Endometrium (tissue), 2 donors: Measurements from ENCODE around the gene WASHC4.
"Not testable (repeated sequence)": the region's sequence is repeated elsewhere in the genome, so short reads cannot be mapped to it uniquely, and the experiment has no call there.

Source experiments
- FAIRE-seq: peaks from 2 replicates; lab custom pipeline; 2012; peaks lifted over from hg19 to GRCh38; lab: Jason Lieb, UNC
- donor health status: control.
- donor health status: control.

The WASHC4 gene

DNA sequence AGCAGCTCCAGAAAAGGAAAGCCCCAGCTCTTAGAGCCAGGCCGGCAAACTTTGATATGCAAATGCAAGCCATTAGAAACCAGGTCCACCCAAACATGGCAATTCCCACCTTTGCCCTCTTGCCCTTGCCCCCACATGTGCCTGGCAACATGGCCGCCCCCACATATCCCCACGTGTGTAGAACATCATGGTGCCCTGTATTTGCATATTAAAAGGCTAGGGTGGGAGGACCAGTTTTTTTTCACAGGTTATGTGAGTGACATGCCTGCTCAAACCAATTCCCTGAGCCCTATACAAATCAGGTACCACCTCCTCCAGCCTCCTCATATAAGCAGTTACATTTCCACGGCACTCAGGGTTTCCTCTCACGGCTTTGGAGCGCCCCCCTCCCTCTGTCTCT is 17.2 kb upstream of the WASHC4 start:
- FAIRE-seq: no peak

DNA sequence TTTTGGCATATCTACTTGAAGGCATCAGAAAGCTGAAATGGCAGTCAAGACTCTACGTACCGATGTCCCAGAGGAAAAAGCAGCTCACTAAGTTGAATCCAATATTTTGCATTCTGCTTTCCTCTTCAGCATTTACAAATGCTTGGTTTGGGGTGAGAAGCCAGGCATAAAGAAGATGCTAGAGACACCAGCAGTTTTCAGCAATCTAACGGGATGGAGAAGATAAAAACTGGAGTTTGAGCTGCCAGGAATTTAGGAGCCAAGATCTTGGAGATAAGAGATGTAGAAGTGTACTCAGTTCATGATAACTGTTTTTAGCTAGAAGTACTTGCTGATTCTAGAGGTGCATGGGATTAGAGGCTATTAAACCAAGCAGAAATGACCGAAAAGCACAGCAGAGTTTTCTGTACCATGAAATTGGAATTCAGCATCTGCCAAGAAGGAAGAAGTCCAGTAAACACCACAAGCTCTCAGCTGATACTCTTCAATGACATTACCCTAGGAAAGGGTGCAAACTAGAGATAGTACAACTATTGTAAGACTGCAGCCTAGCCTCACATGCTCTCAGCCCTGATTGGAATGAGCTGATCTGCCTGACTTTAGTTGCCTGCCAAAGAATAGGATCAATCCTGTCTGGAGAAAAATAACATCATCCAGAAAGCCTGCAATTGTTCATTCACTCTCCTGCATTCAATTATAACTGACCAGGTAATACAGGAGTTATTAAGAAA is 15.9 kb upstream of the WASHC4 start:
- no peak for FAIRE-seq

DNA sequence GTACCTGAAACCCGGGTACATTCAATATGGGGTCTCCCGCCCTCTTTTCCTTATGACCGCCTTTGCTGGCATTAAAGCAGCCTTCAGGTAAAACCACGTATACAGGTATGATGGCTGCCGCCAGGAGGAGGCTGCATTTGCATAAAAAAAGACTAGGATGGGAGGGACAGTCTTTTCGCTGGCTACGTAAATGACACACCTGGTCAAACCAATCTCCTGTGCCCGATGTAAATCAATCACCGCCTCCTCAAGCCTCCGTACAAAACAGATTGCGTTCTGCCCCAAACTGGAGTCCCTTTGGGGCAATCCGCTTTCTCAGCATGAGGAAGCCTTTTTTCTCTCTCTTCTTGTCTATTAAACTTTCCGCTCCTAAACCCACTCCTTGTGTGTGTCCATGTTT is 15.2 kb upstream of the WASHC4 start:
- no peak for FAIRE-seq

DNA sequence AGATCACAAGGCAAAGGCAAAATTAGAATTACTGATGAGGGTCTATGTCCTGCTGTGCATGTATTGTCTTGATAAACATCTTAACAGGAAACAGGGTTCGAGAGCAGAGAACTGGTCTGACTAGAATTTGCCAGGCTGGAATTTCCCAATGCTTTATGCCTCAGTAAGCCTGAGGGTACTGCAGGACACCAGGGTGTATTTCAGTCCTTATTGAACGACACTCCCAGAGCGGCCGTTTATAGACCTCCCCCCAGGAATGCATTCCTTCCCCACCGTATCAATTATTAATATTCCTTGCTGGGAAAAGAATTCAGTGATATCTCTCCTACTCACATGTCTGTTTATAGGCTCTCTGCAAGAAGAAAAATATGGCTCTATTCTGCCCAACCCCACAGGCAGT is 12.2 kb upstream of the WASHC4 start:
- FAIRE-seq: not testable (repeated sequence)

DNA sequence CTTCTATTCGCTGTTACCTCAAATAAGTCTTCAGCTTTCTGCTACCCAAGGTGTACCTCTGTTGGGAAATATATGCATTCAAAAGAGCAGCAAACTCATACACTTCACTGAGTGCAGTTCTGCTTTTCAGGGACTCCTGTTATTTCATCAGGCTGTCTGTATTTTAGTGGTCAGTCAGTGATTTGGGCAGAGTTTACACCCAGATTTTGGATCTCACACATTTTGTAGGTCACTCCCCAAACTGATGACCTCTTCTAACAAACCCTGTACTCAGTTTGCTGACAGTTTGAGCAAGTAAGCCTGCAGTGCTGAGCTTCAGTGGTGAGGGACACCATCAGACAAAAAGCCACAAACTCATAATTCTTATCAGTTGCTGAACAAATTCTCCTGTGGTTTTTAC is 8.2 kb upstream of the WASHC4 start:
- FAIRE-seq: no peak

DNA sequence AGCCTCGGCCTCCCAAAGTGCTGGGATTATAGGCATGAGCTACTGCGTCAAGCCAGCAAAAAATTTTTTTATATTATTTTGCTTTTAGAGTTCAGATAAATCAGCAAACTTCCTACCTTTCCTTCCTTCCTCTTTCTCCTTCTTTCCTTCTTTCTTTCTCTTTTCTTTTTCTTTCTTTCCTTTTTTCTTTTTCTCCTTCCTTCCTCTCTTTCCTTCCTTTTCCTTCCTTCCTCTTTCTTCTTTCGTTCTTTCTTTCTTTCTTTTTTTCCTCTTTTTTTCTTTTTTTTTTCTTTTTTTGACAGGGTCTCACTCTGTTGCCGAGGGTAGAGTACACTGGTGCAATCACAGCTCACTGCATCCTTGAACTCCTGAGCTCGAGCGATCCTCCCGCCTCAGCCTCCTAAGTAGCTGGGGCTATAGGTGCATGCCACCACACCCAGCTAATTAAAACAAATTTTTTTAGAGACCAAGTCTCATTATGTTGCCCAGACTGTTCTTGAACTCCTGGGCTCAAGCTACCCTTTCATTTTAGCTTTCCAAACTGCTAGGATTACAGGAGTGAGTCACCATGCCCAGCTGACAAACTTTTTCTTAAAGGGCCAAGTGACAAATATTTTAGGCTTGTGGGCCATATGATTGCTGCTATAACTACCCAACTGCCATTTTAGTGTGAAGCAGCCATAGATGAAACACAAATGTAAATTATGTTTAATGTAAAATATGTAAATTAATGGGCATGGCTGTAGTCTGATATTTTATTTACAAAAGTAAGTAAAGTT is 7.1 kb upstream of the WASHC4 start:
- no peak for FAIRE-seq

DNA sequence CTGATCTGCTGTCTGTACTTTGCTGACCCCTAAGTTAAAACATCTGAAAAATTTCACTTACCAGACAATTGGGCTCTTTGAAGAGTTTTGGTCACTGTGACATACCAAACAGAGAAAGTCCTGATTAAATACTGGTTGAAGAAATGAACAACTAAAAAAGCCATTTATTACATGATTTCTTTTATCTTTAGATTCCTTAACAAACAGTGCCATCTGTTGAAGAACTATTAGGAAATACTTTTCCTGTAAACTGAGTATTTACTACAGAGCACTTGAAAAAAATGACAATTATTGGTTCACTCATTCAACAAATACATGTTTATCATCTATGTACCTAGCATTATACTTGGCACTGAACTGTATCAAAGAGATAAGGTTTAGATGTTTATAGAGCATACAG is 6.5 kb upstream of the WASHC4 start:
- FAIRE-seq: peak; percentile 98

DNA sequence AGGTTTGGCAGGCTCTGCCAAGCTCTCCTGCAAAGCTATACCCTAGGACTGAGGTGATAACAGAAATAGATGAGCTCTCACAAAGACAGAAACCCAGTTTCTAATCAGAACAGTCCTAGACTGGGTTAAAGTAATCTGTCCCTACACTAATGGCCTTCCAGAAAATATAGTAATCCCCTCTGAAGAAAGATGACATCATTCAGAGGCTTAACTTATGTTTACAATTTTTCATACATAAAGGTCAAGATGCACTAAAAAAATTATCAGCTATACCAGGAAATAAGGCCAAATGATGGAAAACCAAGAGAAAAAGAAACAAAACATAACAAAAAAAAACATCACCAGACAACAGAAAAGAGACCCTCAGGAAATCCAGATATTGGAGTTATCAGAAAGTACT is 4.9 kb upstream of the WASHC4 start:
- no peak for FAIRE-seq

DNA sequence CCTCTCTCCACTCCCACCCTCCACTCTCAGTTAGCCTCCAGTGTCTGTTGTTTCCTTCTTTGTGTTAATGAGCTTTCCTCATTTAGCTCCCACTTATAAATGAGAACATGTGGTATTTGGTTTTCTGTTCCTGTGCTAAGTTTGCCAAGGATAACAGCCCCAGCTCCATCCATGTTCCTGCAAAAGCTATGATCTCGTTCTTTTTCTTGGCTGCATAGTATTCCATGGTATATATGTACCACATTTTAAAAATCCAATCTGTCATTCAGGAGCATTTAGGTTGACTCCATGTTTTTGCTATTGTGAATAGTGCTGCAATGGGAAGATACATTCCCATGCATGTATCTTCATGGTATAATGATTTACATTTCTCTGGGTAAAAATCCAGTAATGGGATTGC is 2.8 kb upstream of the WASHC4 start:
- no peak for FAIRE-seq

DNA sequence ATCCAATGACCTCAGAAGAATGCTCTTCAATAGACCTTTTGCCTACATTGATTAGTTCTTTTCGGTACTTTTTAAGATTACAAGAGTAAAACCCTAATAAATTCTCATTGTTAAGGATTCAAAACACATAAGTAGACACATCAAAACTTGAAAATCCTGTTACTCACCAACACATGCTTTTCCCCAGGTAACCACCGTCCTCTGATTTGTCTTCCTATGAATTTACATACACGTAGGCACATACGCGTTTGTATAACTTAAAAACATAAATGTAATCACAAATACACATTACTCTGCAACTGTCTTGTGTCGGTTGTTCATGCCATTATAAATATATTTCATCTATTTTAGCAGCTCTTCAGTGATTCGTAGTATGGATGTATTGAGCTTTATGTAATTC is 910 bp upstream of the WASHC4 start:
- no peak for FAIRE-seq

DNA sequence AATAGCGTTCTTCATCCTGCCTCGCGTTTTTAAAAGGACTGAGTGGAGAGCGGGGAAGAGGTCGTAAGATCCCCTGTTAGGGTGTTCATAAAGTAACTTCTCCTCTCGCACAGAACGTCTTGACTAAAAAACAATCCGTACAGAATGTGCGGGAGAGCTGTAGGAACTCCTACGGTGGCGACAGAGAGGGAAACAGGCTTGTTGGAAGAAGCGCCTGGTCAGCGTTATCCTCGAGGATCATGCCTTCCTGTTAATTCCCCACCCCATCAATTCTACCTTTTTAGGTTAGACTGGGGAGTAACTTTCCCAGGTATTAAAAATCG is 399 bp upstream of the WASHC4 start:
- no peak for FAIRE-seq

DNA sequence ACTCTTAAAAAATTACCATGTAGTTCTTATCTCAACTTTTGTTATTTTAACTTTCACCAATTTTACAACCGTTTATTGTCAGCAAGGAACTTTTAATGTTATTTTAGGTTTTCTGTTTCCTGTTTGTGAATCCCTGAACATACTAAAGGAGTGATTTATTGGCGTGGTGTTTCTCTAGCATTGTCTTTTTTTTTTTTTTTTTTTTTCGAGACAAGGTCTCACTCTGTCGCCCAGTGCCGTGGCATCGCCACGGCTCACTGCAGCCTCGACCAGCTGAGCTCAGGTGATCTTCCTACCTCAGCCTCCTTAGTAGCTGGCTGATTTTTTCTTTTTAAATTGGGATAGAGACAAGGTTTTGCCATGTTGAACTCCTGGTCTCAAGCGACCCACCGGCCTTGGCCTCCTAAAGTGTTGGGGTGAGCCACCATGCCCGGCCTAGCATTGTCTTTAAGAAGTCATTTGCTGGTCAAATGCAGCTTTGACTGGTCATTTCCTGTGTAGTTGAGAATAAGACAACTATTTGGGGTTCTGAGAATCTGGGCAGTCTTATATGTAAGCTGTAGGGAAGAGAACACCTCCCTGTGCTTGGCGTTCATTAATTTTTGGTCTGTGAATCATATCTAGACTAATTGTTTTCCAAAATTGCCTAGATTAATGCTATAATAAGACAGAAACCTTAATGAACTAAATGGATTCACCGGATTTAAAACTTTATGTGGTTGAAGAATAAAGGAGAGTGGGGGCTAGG is 2.1 kb downstream of the WASHC4 start:
- FAIRE-seq: no peak

DNA sequence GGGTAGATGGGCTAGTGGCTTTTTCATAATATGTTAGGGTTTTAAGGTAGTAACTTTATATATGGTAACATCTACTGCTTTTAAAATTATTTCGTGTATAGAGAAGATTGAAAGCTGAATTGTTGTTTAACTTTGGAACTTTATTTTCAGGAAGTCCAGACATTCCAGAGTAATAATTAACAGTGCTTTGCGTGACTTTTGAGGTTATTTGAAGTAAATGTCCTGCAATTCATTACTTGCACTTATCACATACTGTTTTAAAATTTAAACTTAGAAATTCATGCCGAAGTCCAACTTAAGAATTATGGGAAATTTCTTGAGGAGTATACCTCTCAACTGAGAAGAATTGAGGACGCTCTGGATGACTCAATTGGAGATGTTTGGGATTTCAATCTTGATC is 3.3 kb downstream of the WASHC4 start:
- no peak for FAIRE-seq

DNA sequence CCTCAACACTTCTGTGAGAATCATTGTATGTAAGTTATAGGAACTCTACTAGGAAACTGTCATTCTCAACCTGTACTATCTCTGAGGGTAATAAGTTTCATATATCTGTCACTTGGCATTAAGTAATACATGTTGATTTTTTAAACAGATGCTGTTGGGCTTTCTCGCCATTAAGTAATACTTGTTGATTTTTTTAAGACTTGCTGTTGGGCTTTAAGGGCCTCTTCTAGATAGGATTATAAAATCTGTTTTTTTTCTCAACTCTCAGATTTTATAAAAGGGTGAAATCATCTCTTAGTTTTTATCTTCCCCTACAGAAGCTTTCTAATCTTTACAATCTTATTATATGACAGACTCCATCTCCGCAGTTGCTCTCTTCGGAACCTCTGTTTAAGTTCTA is 5.6 kb downstream of the WASHC4 start:
- FAIRE-seq: no peak

DNA sequence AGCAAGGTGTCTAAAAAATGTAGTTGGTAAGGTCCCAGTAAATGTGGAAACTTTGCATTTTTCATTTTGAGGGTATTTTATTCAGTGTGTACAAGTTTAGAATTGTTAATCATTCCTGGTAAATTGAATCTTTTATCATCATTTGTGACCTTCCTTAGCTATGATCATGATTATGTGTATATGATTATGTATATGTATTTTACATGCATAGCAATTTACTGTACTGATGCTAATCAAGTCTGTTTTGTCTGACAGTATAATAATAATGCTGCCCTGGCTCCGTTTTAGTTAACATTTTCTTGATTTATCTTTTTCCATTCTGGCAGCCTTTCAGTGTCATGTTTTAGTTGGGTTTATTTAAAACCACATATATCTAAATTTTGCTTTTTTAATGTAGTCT is 9.4 kb downstream of the WASHC4 start:
- FAIRE-seq: no peak

DNA sequence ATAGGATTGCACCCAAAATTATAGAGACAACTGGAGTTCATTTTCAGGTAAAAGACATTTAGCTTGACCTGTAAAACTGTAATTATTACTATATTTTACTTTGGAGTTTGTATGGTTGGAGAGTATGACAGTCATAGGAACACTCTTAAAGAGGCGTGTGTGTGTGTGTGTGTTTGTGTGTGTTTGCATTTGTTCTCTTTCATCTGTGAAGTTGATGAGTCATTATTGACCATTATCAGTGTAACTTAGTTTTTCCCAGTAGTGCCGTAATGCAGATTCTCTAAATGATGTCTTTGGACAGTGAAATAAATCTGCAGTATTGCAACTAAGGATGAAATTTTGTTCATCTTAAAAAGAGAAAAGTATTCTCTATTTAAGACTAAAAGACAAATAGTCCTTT is 13.0 kb downstream of the WASHC4 start:
- no peak for FAIRE-seq

DNA sequence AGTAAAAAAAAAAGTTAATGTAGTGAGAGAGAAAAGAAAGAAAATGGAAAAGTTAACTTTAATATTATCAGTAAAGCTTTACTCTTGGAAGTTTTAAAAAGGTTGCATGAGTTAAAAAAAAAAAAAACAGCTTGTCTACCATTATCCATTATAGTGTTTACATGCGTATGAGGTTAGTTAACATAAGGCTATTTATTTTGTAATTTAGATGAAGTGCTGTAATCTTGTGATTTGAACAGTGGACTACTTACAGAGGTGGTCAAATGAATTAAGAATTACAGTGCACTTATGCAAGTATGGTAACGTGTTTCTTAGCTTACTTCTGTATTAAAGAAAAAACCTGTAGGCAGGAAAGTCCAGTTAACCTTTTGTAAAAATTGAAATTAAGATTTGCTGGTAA is 30.7 kb downstream of the WASHC4 start:
- peak; percentile 26 for FAIRE-seq

DNA sequence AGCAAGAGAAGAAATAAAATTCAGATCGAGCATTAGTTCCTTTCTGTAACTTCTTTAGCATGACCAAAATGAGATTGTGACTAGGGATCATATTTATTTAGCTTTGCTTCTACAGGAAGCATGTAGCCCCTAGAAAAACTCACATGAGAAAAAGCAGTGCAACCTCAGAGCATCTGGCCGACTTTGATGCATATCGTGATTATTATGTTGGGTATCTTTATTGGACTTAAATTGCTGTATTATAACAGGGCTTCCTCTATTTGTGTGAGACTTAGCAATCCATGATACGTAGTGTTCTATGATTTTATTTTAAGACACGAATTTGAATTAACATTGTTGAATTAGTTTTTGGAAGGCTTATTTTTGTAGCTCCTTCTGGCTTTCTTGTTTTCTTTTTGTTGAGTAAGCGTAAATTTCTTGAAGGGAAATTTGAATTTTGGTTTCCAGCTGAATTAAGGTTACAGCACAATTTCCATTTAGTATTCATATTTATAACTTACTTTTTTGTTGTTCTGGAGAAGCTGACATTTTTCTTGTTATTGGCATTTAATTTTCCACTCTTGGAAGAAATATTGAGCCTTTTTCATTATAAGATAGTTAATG is 33.9 kb downstream of the WASHC4 start:
- FAIRE-seq: no peak

DNA sequence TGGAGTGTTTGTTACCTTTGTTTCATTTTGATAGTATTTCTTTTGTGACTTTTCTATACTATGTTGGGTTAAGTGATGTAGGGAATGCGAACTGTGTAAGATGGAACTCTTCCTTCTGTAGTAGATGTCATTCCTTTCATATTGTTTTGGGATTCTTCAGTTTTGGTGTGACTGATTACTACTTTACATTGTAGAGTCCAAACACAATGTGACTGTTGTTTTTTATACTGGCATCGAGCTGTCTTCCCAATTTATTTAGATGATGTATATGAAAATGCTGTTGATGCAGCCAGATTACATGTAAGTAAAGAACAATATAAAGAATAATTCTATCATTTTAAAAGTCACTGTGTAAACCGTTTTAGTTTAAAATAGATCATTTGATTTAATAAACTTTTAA is 34.7 kb downstream of the WASHC4 start:
- FAIRE-seq: no peak

DNA sequence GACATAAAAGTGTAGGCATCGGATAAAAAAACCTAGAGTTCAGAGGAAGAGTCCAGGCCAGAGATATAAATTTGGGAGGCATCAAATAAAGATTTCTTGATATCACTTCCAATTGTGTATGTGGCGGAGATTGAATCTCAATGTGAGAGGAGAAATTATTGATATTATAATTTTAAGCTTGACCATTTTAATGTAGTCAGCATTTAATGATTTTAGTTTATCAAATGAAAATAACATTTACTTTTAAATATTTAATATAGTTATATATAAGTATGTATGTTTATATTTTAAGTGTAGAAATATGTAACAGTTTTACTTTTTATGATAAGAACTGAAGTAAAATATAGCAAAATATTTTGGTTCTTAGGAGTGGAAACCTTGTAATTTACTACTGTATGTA is 48.7 kb downstream of the WASHC4 start:
- FAIRE-seq: peak; percentile 71

DNA sequence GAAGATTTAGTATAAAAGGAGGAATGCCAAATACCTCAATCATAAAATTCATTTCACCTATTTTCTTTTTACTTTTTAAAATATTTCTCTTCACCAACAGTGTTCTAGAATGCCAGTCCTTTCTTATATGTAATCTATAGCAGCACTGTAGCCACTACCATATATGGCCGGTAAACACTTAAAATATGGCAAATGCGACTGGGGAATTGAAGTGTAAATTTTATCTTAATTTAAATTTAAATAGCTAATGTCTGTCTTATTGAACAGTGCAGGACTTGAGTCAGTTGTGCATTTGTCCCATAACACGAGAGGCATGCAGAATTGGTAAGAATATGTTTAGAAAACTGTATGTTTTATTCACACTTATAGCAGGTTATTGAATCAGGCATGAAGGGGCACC is 50.1 kb downstream of the WASHC4 start:
- FAIRE-seq: no peak

DNA sequence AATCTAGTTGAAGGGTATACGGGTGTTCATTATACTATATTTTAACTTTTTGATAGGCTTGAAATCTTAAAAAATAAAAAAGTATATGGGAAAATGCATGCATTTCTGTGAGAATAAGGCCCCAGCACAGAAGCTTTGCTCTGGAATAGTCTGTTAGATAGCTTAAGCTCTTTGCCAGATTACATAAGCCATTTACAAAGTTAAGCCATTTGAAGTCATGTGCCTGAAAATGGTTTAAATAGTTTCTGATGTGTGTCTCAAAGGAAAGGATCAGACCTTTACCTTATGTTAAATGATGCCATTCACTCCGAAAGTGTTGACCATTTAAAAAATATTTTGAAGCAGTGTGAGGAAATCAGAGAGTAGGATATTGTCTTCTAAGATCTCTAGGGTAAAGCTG is 51.3 kb downstream of the WASHC4 start:
- FAIRE-seq: no peak

DNA sequence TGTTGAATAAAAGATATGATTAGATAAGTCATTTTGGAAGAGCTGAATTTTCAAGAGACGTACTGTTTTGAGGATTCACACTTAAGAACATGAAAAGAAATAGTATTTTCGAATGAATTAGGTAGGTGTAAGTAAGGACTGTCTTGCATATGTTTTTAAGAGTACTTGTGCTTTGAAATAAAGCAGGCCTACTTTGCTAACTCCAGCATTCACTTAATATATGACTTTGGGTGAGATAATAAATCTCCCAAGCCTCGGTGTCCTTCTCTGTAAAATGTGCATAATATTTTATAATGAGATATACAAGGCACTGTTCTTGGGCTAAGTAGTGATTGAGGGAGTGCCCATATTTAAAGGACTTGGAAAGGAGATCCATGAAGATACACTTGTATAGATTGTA is 54.6 kb downstream of the WASHC4 start:
- no peak for FAIRE-seq
